AG04450 (cell line): ENCODE data around the gene DNAI7. TPM values are rescaled to one million over a fixed set of nuclear protein-coding genes. Genes with fewer than 3 reads are reported as not detected.

ENCODE experiments used
- CTCF ChIA-PET: fragments of 300-600, 350-600 bp; formaldehyde crosslinking; extraction: SDS; loops from one replicate; lab custom pipeline; 2022; ENCODE audit warnings: antibody characterized with exemption, inconsistent platforms; lab: Charles Lee
- POLR2A ChIA-PET: fragments of 350-600 bp; formaldehyde crosslinking; extraction: SDS; loops from one replicate; lab custom pipeline; 2021; ENCODE audit warnings: antibody characterized with exemption, inconsistent platforms; lab: Yijun Ruan, JAX
- DNase-seq: peaks from one replicate; pipeline ENCODE4 v3.0.0-alpha.2; 2011; ENCODE audit warnings: low read depth, low spot score
- H3K27ac ChIP-seq: one replicate; pipeline ENCODE4 v1.5.1; 2012; ENCODE audit warnings: low read depth, low read length, control low read depth
- H3K27me3 ChIP-seq: one replicate; pipeline ENCODE4 v1.6.0; 2012; ENCODE audit warnings: low read length; ENCODE audit not compliant: control insufficient read depth, insufficient read depth
- H3K4me3 ChIP-seq: 2 replicates; pipeline ENCODE4 v1.5.1; 2011; ENCODE audit warnings: mild to moderate bottlenecking, low read depth, low read length, control low read depth
- H3K9me3 ChIP-seq: 2 replicates; pipeline ENCODE4 v1.5.1; 2012; ENCODE audit warnings: low read length; ENCODE audit not compliant: control insufficient read depth, insufficient read depth
- CTCF ChIP-seq: IDR thresholded peaks from 2 replicates; pipeline ENCODE4 v1.5.1; 2011; ENCODE audit warnings: low read depth, low read length, control low read depth, inconsistent platforms
- polyA plus RNA-seq: library from polyadenylated mRNA; depleted of rRNA; stranded (reverse); fragments of >200 nt; gene quantifications from 2 replicates; pipeline ENCODE4 v1.2.3, GENCODE V29; 2011

The DNAI7 gene
- polyA plus RNA-seq, 1 experiment = 0.26 TPM

- H3K9me3 ChIP-seq = no peaks in the 10 kb centered on the region
- no peak for DNase-seq
- CTCF ChIA-PET = interaction anchor here (1.3 kb wide), 1 partner anchor 111 kb away, joined by 4 read pairs; no protein-coding TSS in a partner anchor
- no peak overlapping the region for H3K4me3 ChIP-seq
- POLR2A ChIA-PET = no interaction called here
- H3K27me3 ChIP-seq = no peaks in the 10 kb centered on the region
- no peak for TF ChIP-seq CTCF
- H3K27ac ChIP-seq = no peak overlapping the region
Observed at GRCh38 chr12:25102402-25102801, 92.6 kb downstream of the DNAI7 start.

- DNase-seq = no peak
- no peaks in the 10 kb centered on the region for H3K27me3 ChIP-seq
- ChIA-PET POLR2A (no interaction called here), CTCF (interaction anchor here (0.5 to 1.3 kb wide), 3 partner anchors 30 to 1544 kb away, joined by 3 to 6 read pairs (median 4); no protein-coding TSS in a partner anchor)
- H3K9me3 ChIP-seq = no peaks in the 10 kb centered on the region
- TF ChIP-seq CTCF = no peak
- no peak overlapping the region for H3K4me3 ChIP-seq
- no peak overlapping the region for H3K27ac ChIP-seq
Observed at GRCh38 chr12:25101092-25101445, 93.9 kb downstream of the DNAI7 start.

- Histone ChIP-seq H3K4me3 (no peak overlapping the region), H3K27ac (no peak overlapping the region), H3K9me3 (no peaks in the 10 kb centered on the region), H3K27me3 (no peaks in the 10 kb centered on the region)
- no peak for TF ChIP-seq CTCF
- ChIA-PET POLR2A (no interaction called here), CTCF (interaction anchor here (0.5 to 1.2 kb wide), 2 partner anchors 31 to 1545 kb away, joined by 3 to 6 read pairs; no protein-coding TSS in a partner anchor)
- no peak for DNase-seq
Observed at GRCh38 chr12:25100194-25101091, 94.5 kb downstream of the DNAI7 start.

- CTCF ChIA-PET = interaction anchor here (0.7 kb wide), 1 partner anchor 56 kb away, joined by 3 read pairs; no protein-coding TSS in a partner anchor
- POLR2A ChIA-PET = no interaction called here
- no peak for TF ChIP-seq CTCF
Observed at GRCh38 chr12:25099010-25099409, 96.0 kb downstream of the DNAI7 start.

DNA sequence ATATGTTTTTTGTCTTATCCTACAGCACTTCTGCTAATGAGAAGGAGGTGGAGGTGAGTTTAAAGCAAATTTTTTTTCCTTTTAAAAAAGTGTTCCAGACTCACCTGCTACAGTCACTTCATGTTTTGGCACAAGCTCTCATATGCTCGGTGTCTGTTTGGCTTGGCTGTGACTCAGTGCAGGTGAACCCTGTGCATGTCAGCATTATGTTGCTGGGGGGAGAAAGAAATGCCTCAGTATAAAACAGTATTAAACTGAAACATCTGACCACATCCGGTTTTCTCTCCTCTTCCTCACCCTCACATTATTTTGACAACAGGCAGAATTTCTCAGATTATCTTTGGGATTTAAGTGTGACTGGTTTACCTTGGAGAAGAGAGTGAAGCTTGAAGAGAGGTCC lies 105.2 kb downstream of the DNAI7 start:
- POLR2A ChIA-PET = interaction anchor here (0.6 kb wide), 1 partner anchor 205 kb away, joined by 3 read pairs; no protein-coding TSS in a partner anchor
- H3K4me3 ChIP-seq = no peak overlapping the region
- H3K27ac ChIP-seq = no peak overlapping the region
- H3K9me3 ChIP-seq = no peaks in the 10 kb centered on the region
- CTCF ChIA-PET = interaction anchor here (1.4 kb wide), 1 partner anchor 65 kb away, joined by 5 read pairs; no protein-coding TSS in a partner anchor
- H3K27me3 ChIP-seq = no peaks in the 10 kb centered on the region
- TF ChIP-seq CTCF = no peak
- no peak for DNase-seq

More at GRCh38 chr12:25099010-25099409, 96.0 kb downstream of the DNAI7 start:
- no peak for DNase-seq
- Histone ChIP-seq H3K9me3 (no peaks in the 10 kb centered on the region), H3K4me3 (no peak overlapping the region), H3K27me3 (no peaks in the 10 kb centered on the region), H3K27ac (no peak overlapping the region)
